HFFc6 (cell line): ENCODE measurements around the gene ZNF414. TPM values are rescaled to one million over a fixed set of nuclear protein-coding genes. Genes with fewer than 3 reads are reported as not detected.

Source experiments
- DNase-seq: peaks from one replicate; pipeline ENCODE4 v3.0.0-alpha.2; 2018
- H3K27ac Mint-ChIP-seq: 2 replicates; pipeline ENCODE4 v1.8.0; 2020; ENCODE audit warnings: mild to moderate bottlenecking, mixed read lengths
- H3K27me3 Mint-ChIP-seq: 2 replicates; pipeline ENCODE4 v1.8.0; 2021; ENCODE audit warnings: mild to moderate bottlenecking, moderate library complexity, mixed read lengths; ENCODE audit not compliant: insufficient read depth
- H3K36me3 Mint-ChIP-seq: 2 replicates; pipeline ENCODE4 v1.8.0; 2021; ENCODE audit warnings: low read depth, mixed read lengths
- H3K4me1 Mint-ChIP-seq: 2 replicates; pipeline ENCODE4 v1.8.0; 2020; ENCODE audit warnings: low read depth, mixed read lengths
- H3K4me3 Mint-ChIP-seq: 2 replicates; pipeline ENCODE4 v1.8.0; 2020; ENCODE audit warnings: mild to moderate bottlenecking, moderate library complexity, mixed read lengths
- H3K9me3 Mint-ChIP-seq: 2 replicates; pipeline ENCODE4 v1.8.0; 2020; ENCODE audit warnings: mild to moderate bottlenecking, mixed read lengths
- CTCF ChIP-seq: fragments of 200-600 bp; sonication (generic); IDR thresholded peaks from 2 replicates; pipeline ENCODE4 v1.5.0; 2021; ENCODE audit warnings: antibody characterized with exemption, mild to moderate bottlenecking
- total RNA-seq, 6 experiments: library from RNA; stranded (reverse); fragmentation: NEBNext Ultra II Directional; extraction: Animal tissue kit (Norgen Biotek cat#: 25700); gene quantifications; 2 replicates in 1 of 6; 3 replicates in 5 of 6; pipeline ENCODE4 v1.2.3, GENCODE V29; 2021

ZNF414 gene
- total RNA-seq, 6 experiments from 2014 or later, result 20.1 to 27.2 (median 25.5) TPM

GRCh38 chr19:8552810-8553209, 38.8 kb upstream of the ZNF414 start:
- Mint-ChIP-seq H3K27me3 (peaks cover 1% of the 10 kb centered on the region; the same call in 1 of the 2 replicates), H3K27ac (no peak overlapping the region), H3K9me3 (no peaks in the 10 kb centered on the region), H3K36me3 (no peaks in the 10 kb centered on the region), H3K4me1 (no peaks in the 10 kb centered on the region), H3K4me3 (no peak overlapping the region)
- DNase-seq, result peak; percentile 10
- no peak for TF ChIP-seq CTCF

GRCh38 chr19:8550070-8550469, 36.1 kb upstream of the ZNF414 start:
- DNase-seq, result no peak

GRCh38 chr19:8545743-8546142, 31.8 kb upstream of the ZNF414 start:
- H3K4me1 Mint-ChIP-seq, result no peaks in the 10 kb centered on the region
- no peak overlapping the region for H3K27ac Mint-ChIP-seq
- no peaks in the 10 kb centered on the region for H3K36me3 Mint-ChIP-seq
- H3K4me3 Mint-ChIP-seq, result no peak overlapping the region
- no peaks in the 10 kb centered on the region for H3K27me3 Mint-ChIP-seq
- TF ChIP-seq CTCF, result no peak
- no peaks in the 10 kb centered on the region for H3K9me3 Mint-ChIP-seq
- no peak for DNase-seq

More at GRCh38 chr19:8550070-8550469, 36.1 kb upstream of the ZNF414 start:
- no peaks in the 10 kb centered on the region for H3K4me1 Mint-ChIP-seq
- H3K4me3 Mint-ChIP-seq, result no peak overlapping the region
- H3K27ac Mint-ChIP-seq, result no peak overlapping the region
- no peaks in the 10 kb centered on the region for H3K36me3 Mint-ChIP-seq
- no peaks in the 10 kb centered on the region for H3K9me3 Mint-ChIP-seq
- no peak for TF ChIP-seq CTCF
- no peaks in the 10 kb centered on the region; the same call in 1 of the 2 replicates for H3K27me3 Mint-ChIP-seq

GRCh38 chr19:8544168-8544567, 30.2 kb upstream of the ZNF414 start:
- Mint-ChIP-seq H3K9me3 (no peaks in the 10 kb centered on the region), H3K4me3 (no peak overlapping the region), H3K4me1 (no peaks in the 10 kb centered on the region), H3K27ac (no peak overlapping the region), H3K27me3 (no peaks in the 10 kb centered on the region), H3K36me3 (no peaks in the 10 kb centered on the region)
- TF ChIP-seq CTCF, result no peak
- no peak for DNase-seq

GRCh38 chr19:8539621-8540149, 25.7 kb upstream of the ZNF414 start:
- Mint-ChIP-seq H3K4me1 (no peaks in the 10 kb centered on the region), H3K27ac (no peak overlapping the region), H3K36me3 (no peaks in the 10 kb centered on the region), H3K27me3 (peaks cover 2% of the 10 kb centered on the region; the same call in 1 of the 2 replicates), H3K4me3 (no peak overlapping the region), H3K9me3 (no peaks in the 10 kb centered on the region)
- TF ChIP-seq CTCF, result no peak
- DNase-seq, result no peak
